ENCODE data around the gene MVB12A.

MVB12A gene

DNA sequence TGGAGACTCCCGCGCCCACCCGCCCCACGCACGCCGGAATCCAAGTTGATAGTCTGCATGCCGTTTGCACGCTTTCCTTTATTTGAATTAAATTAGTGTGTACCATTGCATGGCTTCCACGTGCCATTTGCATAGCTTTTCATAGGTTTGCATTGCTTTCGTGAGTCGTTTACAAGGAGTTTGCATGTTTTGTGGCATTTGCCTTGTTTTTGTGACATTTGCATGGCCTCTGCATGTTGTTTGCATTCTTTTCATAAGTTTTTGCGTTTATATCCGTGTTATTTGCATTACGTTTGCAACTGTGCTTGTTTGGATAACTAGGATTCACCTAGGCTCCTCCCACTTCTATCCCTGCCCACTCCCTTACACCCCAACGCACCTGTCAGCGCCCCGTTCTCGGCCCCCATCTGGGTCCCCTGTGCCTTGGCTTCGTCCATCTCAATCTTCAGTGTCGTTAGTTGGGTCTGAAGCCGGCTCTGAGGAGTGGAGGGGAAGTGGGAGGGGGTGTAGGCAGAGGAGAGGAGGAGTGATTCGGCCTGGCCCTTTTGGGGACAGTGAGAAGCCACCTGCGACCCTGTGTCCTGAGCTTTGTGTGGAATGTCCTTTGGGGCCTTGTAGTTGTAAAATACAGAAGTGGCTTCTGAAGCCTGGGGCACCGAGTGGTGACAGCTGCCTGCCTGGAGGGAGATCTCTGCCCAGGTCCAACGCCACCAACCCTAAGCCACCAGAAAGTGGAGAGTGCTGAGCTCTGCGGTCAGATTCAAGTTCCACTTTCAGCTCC, 28.3 kb upstream of the MVB12A start:
- H3K4me1 ChIP-seq (ENCODE audit: control insufficient read depth, insufficient read depth, low read length, unreplicated experiment) = no peaks in the 10 kb centered on the region
- no peak overlapping the region for H2AFZ ChIP-seq (ENCODE audit: low read length, unreplicated experiment)
- no peaks in the 10 kb centered on the region for H3K27me3 ChIP-seq (ENCODE audit: insufficient read depth, low read length)
- no peak overlapping the region for H3K27ac ChIP-seq (ENCODE audit: low read depth, low read length)
- no peaks in the 10 kb centered on the region for H3K36me3 ChIP-seq (ENCODE audit: insufficient read depth, low read length)
- H3K79me2 ChIP-seq (ENCODE audit: control insufficient read depth, insufficient read depth, low read length, unreplicated experiment) = no peaks in the 10 kb centered on the region
- H3K4me3 ChIP-seq (ENCODE audit: low read depth, low read length) = peak overlapping the region; percentile 76

DNA sequence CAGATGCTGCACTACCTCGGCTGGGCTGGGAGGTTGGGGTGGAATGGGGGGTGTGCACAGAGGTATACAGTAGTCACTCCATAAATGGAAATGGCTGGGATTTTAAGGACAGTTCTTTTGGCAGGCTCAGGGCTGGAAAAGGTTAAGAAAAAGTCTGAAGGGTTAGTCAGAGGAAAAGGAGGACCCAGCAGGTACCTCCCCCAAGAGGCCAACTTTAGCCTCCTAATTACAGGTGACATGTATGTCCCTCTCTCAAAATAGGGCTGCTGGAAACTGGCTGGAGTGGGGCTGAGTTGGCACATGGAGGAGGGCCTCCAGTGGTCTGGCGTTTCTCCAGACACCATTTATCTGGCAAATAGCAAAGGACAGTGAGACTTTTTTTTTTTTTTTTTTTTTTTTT, 26.8 kb upstream of the MVB12A start:
- Histone ChIP-seq H3K36me3 (ENCODE audit: insufficient read depth, low read length) (no peaks in the 10 kb centered on the region), H3K4me3 (ENCODE audit: low read depth, low read length) (no peak overlapping the region), H3K79me2 (ENCODE audit: control insufficient read depth, insufficient read depth, low read length, unreplicated experiment) (no peaks in the 10 kb centered on the region), H3K4me1 (ENCODE audit: control insufficient read depth, insufficient read depth, low read length, unreplicated experiment) (no peaks in the 10 kb centered on the region), H3K27ac (ENCODE audit: low read depth, low read length) (no peak overlapping the region), H2AFZ (ENCODE audit: low read length, unreplicated experiment) (no peak overlapping the region), H3K27me3 (ENCODE audit: insufficient read depth, low read length) (no peaks in the 10 kb centered on the region)

DNA sequence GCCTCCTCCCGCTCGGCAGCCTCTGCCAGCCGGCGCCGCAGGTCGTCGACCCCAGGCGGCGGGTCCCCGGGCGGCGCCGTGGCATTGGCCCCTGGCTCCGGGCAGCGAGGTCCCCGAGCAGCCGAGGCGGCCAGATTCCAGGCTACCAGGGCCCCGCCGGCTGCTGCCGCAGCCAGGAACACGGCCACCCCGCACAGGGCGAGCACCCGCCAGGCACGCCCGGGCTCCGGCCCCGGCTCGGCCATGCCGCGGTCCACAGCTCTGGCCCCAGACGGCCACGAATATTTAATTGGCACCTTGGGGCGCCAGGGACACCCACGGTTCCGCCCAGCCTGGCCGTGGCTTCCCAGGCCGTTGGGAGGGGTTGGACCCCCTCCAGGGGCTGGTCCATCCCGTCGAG, 25.9 kb upstream of the MVB12A start, which contains the start of gene CCDC194:
CCDC194 (minus strand) TSS at position 283 of the 400 bp plus-strand sequence; CDS start at position 245, 38 bp downstream.
- H2AFZ ChIP-seq (ENCODE audit: low read length, unreplicated experiment) = no peak within 1 kb of the TSS
- H3K4me1 ChIP-seq (ENCODE audit: control insufficient read depth, insufficient read depth, low read length, unreplicated experiment) = no peaks in the 10 kb centered on the region
- no peak within 1 kb of the TSS for H3K4me3 ChIP-seq (ENCODE audit: low read depth, low read length)
- no peak within 1 kb of the TSS for H3K27ac ChIP-seq (ENCODE audit: low read depth, low read length)
- no peaks in the 10 kb centered on the region for H3K79me2 ChIP-seq (ENCODE audit: control insufficient read depth, insufficient read depth, low read length, unreplicated experiment)
- H3K36me3 ChIP-seq (ENCODE audit: insufficient read depth, low read length) = no peaks in the 10 kb centered on the region
- H3K27me3 ChIP-seq (ENCODE audit: insufficient read depth, low read length) = no peaks in the 10 kb centered on the region

DNA sequence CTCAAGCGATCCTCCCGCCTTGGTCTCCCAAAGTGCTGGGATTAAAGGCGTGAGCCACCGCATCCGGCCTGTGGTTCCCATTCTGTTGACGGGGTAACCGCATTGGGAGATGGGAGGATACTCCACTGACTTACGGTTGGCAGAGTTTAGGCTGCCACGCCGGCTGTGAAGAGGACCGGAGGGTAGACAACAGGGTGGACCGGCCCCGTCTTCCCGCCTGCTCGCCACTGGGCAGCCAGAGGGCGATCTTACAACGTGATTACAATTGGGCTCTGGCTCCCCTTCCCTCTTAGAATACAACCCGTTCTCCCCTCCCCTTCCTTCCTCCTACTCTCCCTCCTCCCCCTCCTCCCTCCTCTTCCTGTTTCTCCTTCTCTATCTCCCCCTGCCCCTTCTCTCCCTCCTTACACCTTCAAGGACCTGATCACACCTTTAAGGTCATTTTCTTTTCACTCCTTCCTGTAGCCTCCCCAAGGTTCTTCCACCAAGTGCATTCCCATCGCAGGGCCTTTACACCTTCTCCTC, 24.9 kb upstream of the MVB12A start:
- no peak overlapping the region for H2AFZ ChIP-seq (ENCODE audit: low read length, unreplicated experiment)
- H3K27me3 ChIP-seq (ENCODE audit: insufficient read depth, low read length) = no peaks in the 10 kb centered on the region
- no peak overlapping the region for H3K4me3 ChIP-seq (ENCODE audit: low read depth, low read length)
- H3K36me3 ChIP-seq (ENCODE audit: insufficient read depth, low read length) = no peaks in the 10 kb centered on the region
- no peaks in the 10 kb centered on the region for H3K79me2 ChIP-seq (ENCODE audit: control insufficient read depth, insufficient read depth, low read length, unreplicated experiment)
- H3K27ac ChIP-seq (ENCODE audit: low read depth, low read length) = no peak overlapping the region
- H3K4me1 ChIP-seq (ENCODE audit: control insufficient read depth, insufficient read depth, low read length, unreplicated experiment) = no peaks in the 10 kb centered on the region

DNA sequence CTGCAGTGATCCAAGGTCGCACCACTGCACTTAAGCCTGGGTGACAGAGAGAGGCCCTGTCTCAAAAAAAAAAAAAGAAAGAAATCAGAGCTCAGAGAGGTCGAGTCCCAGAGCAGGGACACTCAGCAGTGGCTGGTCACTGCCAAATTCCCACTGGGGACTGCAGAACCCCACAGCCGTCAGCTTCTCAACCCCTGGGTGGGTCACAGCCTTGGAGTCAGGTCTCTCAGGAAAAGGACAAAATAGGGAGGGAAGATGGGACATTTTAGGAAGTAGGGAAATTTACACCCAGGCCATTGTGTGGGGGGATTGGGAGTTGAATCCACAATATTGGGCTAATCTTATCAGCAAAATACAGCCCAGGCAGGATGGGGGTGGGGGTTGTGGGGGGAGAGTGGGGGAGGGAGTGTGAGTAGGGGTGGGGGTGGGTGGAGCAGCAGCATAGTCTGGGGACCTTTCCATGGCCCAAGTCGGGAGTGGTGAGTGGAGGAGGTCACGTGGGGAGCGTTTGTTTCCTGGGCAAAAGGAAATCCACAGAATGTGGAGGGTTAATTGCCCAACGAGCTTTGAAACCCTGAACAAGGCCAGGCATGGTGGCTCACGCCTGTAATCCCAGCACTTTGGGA, 20.8 kb upstream of the MVB12A start:
- H3K4me3 ChIP-seq (ENCODE audit: low read depth, low read length) = no peak overlapping the region
- no peak overlapping the region for H2AFZ ChIP-seq (ENCODE audit: low read length, unreplicated experiment)
- peaks cover 3% of the 10 kb centered on the region; the same call in 1 of the 2 replicates for H3K36me3 ChIP-seq (ENCODE audit: insufficient read depth, low read length)
- no peaks in the 10 kb centered on the region for H3K4me1 ChIP-seq (ENCODE audit: control insufficient read depth, insufficient read depth, low read length, unreplicated experiment)
- H3K79me2 ChIP-seq (ENCODE audit: control insufficient read depth, insufficient read depth, low read length, unreplicated experiment) = peaks cover 6% of the 10 kb centered on the region
- H3K27ac ChIP-seq (ENCODE audit: low read depth, low read length) = no peak overlapping the region
- no peaks in the 10 kb centered on the region for H3K27me3 ChIP-seq (ENCODE audit: insufficient read depth, low read length)

DNA sequence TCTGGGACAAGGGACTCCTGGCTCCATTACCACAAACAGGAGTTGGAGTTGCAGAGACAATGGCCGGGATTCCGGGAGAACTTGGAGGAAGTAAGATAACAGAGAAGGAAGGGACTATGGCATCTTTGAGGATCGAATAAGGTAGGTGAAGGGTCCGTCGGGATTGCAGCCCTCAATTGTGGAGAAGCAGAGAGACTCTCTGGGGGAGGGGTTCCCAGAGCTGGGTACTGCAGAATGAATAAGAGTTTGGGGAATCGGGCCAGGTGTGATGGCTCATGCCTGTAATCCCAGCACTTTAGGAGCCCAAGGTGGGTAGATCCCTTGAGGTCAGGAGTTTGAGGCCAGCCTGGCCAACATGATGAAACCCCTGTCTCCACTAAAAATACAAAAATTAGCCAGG, 18.2 kb upstream of the MVB12A start:
- Histone ChIP-seq H3K4me3 (ENCODE audit: low read depth, low read length) (no peak overlapping the region), H3K79me2 (ENCODE audit: control insufficient read depth, insufficient read depth, low read length, unreplicated experiment) (peaks cover 32% of the 10 kb centered on the region), H3K36me3 (ENCODE audit: insufficient read depth, low read length) (peaks cover 3% of the 10 kb centered on the region; the same call in 1 of the 2 replicates), H2AFZ (ENCODE audit: low read length, unreplicated experiment) (no peak overlapping the region), H3K4me1 (ENCODE audit: control insufficient read depth, insufficient read depth, low read length, unreplicated experiment) (peaks cover 11% of the 10 kb centered on the region), H3K27ac (ENCODE audit: low read depth, low read length) (no peak overlapping the region), H3K27me3 (ENCODE audit: insufficient read depth, low read length) (no peaks in the 10 kb centered on the region)

DNA sequence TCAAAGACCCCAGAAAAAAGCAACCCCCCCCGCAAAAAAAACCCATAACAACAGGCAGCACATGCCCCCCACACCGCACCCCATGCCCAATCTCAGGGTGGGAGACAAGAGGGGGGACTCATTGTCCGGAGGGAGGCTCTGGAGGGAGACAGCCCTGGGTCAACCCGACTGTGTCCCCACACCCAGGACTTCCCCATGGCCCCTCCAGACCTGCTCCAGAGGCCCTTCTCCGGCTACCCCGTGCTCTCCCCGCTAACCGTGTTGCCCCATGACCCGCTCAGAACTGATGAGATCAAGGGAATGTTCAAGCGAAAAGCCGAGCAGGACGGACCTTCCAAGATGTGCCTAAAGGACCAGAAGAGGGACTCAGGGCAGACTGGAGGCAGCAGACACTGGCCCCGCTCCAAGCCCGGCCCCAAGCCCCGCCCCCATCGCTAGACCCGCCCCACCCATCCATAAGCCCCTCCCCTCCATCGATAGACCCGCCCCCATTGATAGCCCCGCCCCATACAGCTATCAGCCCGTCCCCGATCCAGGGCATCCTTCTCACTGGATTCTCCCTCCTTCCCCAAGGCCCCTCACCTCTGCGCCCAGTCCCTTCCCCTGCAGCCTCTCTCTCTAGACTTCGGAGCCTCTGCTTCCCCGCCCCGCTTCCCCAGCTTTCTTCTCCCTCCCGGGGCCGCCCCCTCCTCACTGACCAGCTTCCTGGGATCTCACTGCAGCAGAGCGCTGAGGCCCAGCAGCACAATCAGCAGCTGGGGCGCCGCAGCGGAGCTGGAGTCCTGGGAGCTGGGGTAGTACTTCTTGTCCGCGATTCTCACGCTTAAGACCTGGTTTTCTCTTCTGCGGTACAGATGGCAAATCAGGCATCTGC, 16.6 kb upstream of the MVB12A start:
- H3K27me3 ChIP-seq (ENCODE audit: insufficient read depth, low read length) = no peaks in the 10 kb centered on the region
- peak overlapping the region; percentile 84 for H3K4me3 ChIP-seq (ENCODE audit: low read depth, low read length)
- H3K36me3 ChIP-seq (ENCODE audit: insufficient read depth, low read length) = peaks cover 3% of the 10 kb centered on the region; the same call in 1 of the 2 replicates
- H3K4me1 ChIP-seq (ENCODE audit: control insufficient read depth, insufficient read depth, low read length, unreplicated experiment) = peaks cover 15% of the 10 kb centered on the region
- H3K79me2 ChIP-seq (ENCODE audit: control insufficient read depth, insufficient read depth, low read length, unreplicated experiment) = peaks cover 36% of the 10 kb centered on the region
- no peak overlapping the region for H2AFZ ChIP-seq (ENCODE audit: low read length, unreplicated experiment)
- no peak overlapping the region for H3K27ac ChIP-seq (ENCODE audit: low read depth, low read length)

DNA sequence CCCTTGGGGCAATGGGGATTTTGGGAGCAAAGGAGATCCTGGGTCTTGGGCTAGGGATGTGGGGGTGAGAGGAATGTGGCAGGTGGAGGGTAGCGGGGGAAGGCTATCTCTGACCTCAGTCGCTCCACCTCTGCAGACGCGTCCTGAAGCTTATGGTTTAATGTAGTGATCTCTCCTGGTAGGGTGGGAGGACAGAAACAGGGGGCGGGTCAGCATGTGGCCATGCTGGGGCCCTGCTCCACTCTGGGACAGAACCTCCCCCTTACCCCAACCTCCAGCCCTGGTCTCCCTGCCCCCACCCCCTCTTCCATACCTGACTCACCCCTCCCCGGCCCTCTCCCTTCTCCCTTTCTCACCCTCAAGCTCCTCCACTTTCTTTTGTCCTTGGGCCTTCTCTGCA, 15.8 kb upstream of the MVB12A start:
- peak overlapping the region; percentile 83; the same call in 1 of the 2 replicates for H3K27ac ChIP-seq (ENCODE audit: low read depth, low read length)
- H3K4me3 ChIP-seq (ENCODE audit: low read depth, low read length) = peak overlapping the region; percentile 84
- peaks cover 15% of the 10 kb centered on the region for H3K4me1 ChIP-seq (ENCODE audit: control insufficient read depth, insufficient read depth, low read length, unreplicated experiment)
- no peaks in the 10 kb centered on the region for H3K27me3 ChIP-seq (ENCODE audit: insufficient read depth, low read length)
- H2AFZ ChIP-seq (ENCODE audit: low read length, unreplicated experiment) = no peak overlapping the region
- H3K79me2 ChIP-seq (ENCODE audit: control insufficient read depth, insufficient read depth, low read length, unreplicated experiment) = peaks cover 36% of the 10 kb centered on the region
- peaks cover 3% of the 10 kb centered on the region; the same call in 1 of the 2 replicates for H3K36me3 ChIP-seq (ENCODE audit: insufficient read depth, low read length)

DNA sequence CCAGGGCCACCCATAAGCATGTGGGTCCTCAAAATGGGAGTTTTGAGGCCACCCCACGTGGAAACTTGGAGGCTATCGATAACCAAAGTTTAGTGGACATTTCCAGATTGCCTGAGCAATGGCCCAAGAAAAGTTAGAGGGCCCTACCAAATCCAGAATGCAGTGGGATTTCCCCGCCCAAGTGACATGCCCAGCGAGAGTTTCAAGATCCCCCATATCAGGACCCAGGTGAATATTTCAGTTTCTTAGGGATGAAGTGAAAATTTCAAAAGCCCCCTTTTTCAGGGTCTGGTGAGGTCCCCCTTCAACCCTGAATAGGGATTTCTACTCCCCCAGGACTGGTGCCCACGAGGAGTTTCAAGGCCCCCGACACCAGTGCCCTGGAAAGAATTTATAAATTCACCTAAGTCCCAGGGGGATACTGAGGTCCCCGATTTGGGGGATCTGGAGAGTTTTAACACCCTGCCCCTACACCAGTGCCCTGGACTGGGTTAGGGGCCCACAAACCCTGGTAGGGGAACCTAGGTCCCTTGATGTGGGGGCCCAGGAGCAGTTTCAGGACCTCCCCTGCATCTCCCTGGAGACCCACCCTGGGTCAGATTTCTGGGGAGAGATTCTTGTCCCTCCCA, 15.1 kb upstream of the MVB12A start:
- H3K4me3 ChIP-seq (ENCODE audit: low read depth, low read length) = peak overlapping the region; percentile 84
- H3K4me1 ChIP-seq (ENCODE audit: control insufficient read depth, insufficient read depth, low read length, unreplicated experiment) = peaks cover 15% of the 10 kb centered on the region
- H2AFZ ChIP-seq (ENCODE audit: low read length, unreplicated experiment) = no peak overlapping the region
- H3K79me2 ChIP-seq (ENCODE audit: control insufficient read depth, insufficient read depth, low read length, unreplicated experiment) = peaks cover 36% of the 10 kb centered on the region
- peak overlapping the region; percentile 83 for H3K27ac ChIP-seq (ENCODE audit: low read depth, low read length)
- H3K27me3 ChIP-seq (ENCODE audit: insufficient read depth, low read length) = no peaks in the 10 kb centered on the region
- H3K36me3 ChIP-seq (ENCODE audit: insufficient read depth, low read length) = peaks cover 3% of the 10 kb centered on the region; the same call in 1 of the 2 replicates

Data from ACC112 (cell line).